Retinal pigment epithelial cell (primary cell): ENCODE results near the gene PTPRT.

ENCODE experiments used
- DNase-seq: peaks from one replicate; pipeline ENCODE4 v3.0.0-alpha.2; 2010; ENCODE audit warnings: low read depth
- H3K4me3 ChIP-seq: 2 replicates; pipeline ENCODE4 v1.5.1; 2011; ENCODE audit warnings: mild to moderate bottlenecking, low read length, control low read depth, moderate library complexity
- CTCF ChIP-seq: conservative IDR thresholded peaks from 2 replicates; pipeline ENCODE4 v1.5.1; 2011; ENCODE audit warnings: low read depth, low read length, control low read depth, inconsistent platforms

The PTPRT gene

GRCh38 chr20:43092386-43093088 lies 97.2 kb downstream of the PTPRT start:
- no peak for DNase-seq
- H3K4me3 ChIP-seq, result no peak overlapping the region
- TF ChIP-seq CTCF, result no peak

GRCh38 chr20:43068482-43068881 lies 121.2 kb downstream of the PTPRT start:
- H3K4me3 ChIP-seq, result no peak overlapping the region
- TF ChIP-seq CTCF, result no peak

GRCh38 chr20:43066125-43066524 lies 123.6 kb downstream of the PTPRT start:
- H3K4me3 ChIP-seq, result no peak overlapping the region
- no peak for TF ChIP-seq CTCF
- DNase-seq, result no peak

More at GRCh38 chr20:43068482-43068881, 121.2 kb downstream of the PTPRT start:
- DNase-seq, result no peak

- DNase-seq, result no peak
- TF ChIP-seq CTCF, result no peak
- no peak overlapping the region for H3K4me3 ChIP-seq
Measured at GRCh38 chr20:43065299-43065698, 124.4 kb downstream of the PTPRT start.

- no peak for TF ChIP-seq CTCF
- H3K4me3 ChIP-seq, result no peak overlapping the region
Measured at GRCh38 chr20:43058077-43058476, 131.6 kb downstream of the PTPRT start.

GRCh38 chr20:43057317-43057716 lies 132.4 kb downstream of the PTPRT start:
- no peak for DNase-seq
- H3K4me3 ChIP-seq, result no peak overlapping the region
- no peak for TF ChIP-seq CTCF

More at GRCh38 chr20:43058077-43058476, 131.6 kb downstream of the PTPRT start:
- no peak for DNase-seq

- no peak overlapping the region for H3K4me3 ChIP-seq
- DNase-seq, result no peak
- TF ChIP-seq CTCF, result no peak
Measured at GRCh38 chr20:43055181-43055884, 134.4 kb downstream of the PTPRT start.
